ENCODE results near the gene PRSS53. TPM values are rescaled to one million over a fixed set of nuclear protein-coding genes. Genes with fewer than 3 reads are reported as not detected.
"Not testable (repeated sequence)": the region's sequence is repeated elsewhere in the genome, so short reads cannot be mapped to it uniquely, and the experiment has no call there.

The PRSS53 gene
- 1.4 and 1.5 TPM in 2 replicates for polyA plus RNA-seq (2013)

DNA sequence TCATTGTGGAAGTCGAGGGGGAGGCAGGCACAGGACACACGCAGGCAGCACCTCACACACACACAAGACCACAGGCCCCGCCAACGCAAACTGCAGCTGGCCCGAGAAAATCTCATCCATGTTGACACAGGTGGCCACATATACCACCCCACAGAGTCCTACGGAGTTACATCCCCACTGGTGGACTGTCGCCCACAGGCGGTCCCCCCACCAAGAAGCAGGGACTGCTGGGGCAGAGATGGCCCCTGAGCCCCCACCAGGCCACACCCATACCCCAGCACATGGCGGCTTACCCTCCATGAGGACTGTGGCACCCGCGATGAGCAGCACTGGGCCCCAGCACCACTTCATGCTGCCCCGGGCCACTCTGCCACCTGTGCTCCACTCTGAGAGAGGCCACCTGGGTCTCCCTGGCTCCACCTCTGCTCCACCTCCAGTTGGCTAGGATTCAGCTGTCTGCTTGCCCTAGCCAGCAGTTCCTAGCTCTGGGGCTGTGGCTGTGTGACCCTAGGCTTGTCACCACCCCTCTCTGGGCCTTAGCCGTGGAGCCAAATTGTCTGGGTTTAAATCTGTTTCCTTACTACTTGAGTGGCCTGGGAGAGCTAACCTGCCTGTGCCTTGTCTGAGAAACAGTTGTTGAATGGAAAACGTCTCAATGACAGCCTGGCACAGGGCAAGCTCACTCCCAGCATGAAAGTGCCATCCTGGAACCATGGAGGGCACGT is at the start of gene PRSS53:
Gene PRSS53, minus strand, starts transcription at position 485 of the 725 bp plus-strand sequence. Its CDS starts 134 bp downstream, at position 351.
- Histone ChIP-seq H2AK5ac (ENCODE audit: low read length) (no peak within 1 kb of the TSS), H2AFZ (ENCODE audit: insufficient read depth, low read length, poor library complexity) (no peak within 1 kb of the TSS), H3K79me1 (ENCODE audit: low read length) (no peaks in the 10 kb centered on the region), H3K4me3 (ENCODE audit: low read depth, low read length) (peak within 1 kb of the TSS; percentile 34), H3K27me3 (ENCODE audit: insufficient read depth, low read length) (no peaks in the 10 kb centered on the region), H4K12ac (ENCODE audit: low read depth, low read length) (no peak within 1 kb of the TSS), H4K8ac (ENCODE audit: low read depth, low read length) (no peak within 1 kb of the TSS), H4K91ac (ENCODE audit: low read depth, low read length) (no peak within 1 kb of the TSS), H3K9ac (ENCODE audit: low read length) (no peak within 1 kb of the TSS), H3K79me2 (ENCODE audit: control insufficient read depth, insufficient read depth, low read length, poor library complexity) (no peaks in the 10 kb centered on the region), H3K27ac (ENCODE audit: low read depth, low read length) (no peak within 1 kb of the TSS), H3K4me1 (ENCODE audit: control insufficient read depth in 1 of 2, insufficient read depth in 2 of 2, low read length in 2 of 2) (peaks cover 3 to 4% of the 10 kb centered on the region in 2 experiments), H2BK120ac (ENCODE audit: insufficient read depth, low read length, poor library complexity) (no peak within 1 kb of the TSS), H3K9me3 (ENCODE audit: insufficient read depth, low read depth, low read length) (no peaks in the 10 kb centered on the region), H3K4ac (ENCODE audit: low read depth, low read length) (no peak within 1 kb of the TSS), H3K18ac (ENCODE audit: low read length) (no peak within 1 kb of the TSS), H3K14ac (ENCODE audit: low read length) (no peak within 1 kb of the TSS), H3K4me2 (ENCODE audit: low read length) (no peak within 1 kb of the TSS), H2BK12ac (ENCODE audit: low read length) (no peak within 1 kb of the TSS), H3K23ac (ENCODE audit: low read length) (no peak within 1 kb of the TSS), H2BK5ac (ENCODE audit: low read depth, low read length, poor library complexity) (no peak within 1 kb of the TSS), H3K36me3 (ENCODE audit: control insufficient read depth in 1 of 2, insufficient read depth in 2 of 2, low read length in 2 of 2) (peaks cover 37 to 49% of the 10 kb centered on the region in 2 experiments)
- no peak for DNase-seq
- no CpG with 5 or more reads among the region's 15 CpGs for WGBS (ENCODE audit: extremely low coverage, insufficient coverage, insufficient read length)

DNA sequence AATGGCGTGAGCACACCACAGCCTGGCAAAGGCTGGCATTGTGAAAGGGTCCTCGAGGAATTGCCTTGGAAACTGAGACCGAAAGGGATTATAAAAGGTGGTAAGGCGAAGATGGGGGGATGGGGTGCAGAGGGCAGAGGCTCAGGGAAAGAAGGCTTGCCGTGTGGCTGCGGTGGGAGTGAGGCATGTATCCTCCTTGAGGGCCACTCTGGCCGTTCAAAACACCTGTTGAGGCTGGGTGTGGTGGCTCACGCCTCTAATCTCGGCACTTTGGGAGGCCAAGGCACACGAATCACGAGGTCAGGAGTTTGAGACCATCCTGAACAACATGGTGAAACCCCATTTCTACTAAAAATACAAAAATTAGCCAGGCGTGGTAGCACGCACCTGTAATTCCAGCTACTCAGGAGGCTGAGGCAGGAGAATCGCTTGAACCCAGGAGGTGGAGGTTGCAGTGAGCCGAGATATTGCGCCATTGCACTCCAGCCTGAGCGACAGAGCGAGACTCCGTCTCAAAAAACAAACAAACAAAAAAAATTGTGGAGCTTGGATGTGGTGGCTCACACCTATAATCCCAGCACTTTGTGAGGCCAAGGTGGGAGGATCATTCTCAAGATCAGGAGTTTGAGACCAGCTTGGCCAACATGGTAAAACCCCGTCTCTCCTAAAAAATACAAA is 48.2 kb upstream of the PRSS53 start:
- WGBS (ENCODE audit: extremely low coverage, insufficient coverage, insufficient read length): no CpG with 5 or more reads among the region's 20 CpGs
- not testable (repeated sequence) for H2AFZ ChIP-seq (ENCODE audit: insufficient read depth, low read length, poor library complexity); H3K9ac ChIP-seq (ENCODE audit: low read length); H4K8ac ChIP-seq (ENCODE audit: low read depth, low read length); H2BK12ac ChIP-seq (ENCODE audit: low read length); H4K12ac ChIP-seq (ENCODE audit: low read depth, low read length); H3K14ac ChIP-seq (ENCODE audit: low read length); H3K4ac ChIP-seq (ENCODE audit: low read depth, low read length); H2BK5ac ChIP-seq (ENCODE audit: low read depth, low read length, poor library complexity); H3K4me2 ChIP-seq (ENCODE audit: low read length); H3K9me3 ChIP-seq (ENCODE audit: insufficient read depth, low read depth, low read length); H2AK5ac ChIP-seq (ENCODE audit: low read length); H3K23ac ChIP-seq (ENCODE audit: low read length); H3K27ac ChIP-seq (ENCODE audit: low read depth, low read length); H4K91ac ChIP-seq (ENCODE audit: low read depth, low read length); H2BK120ac ChIP-seq (ENCODE audit: insufficient read depth, low read length, poor library complexity); H3K27me3 ChIP-seq (ENCODE audit: insufficient read depth, low read length); H3K4me3 ChIP-seq (ENCODE audit: low read depth, low read length); H3K18ac ChIP-seq (ENCODE audit: low read length)
- H3K79me1 ChIP-seq (ENCODE audit: low read length): peaks cover 27% of the 10 kb centered on the region
- peak in 1 of 2 donors; percentile 15 for DNase-seq
- peaks cover 19 to 20% of the 10 kb centered on the region in 2 experiments for H3K36me3 ChIP-seq (ENCODE audit: control insufficient read depth in 1 of 2, insufficient read depth in 2 of 2, low read length in 2 of 2)
- peaks cover 17% of the 10 kb centered on the region for H3K79me2 ChIP-seq (ENCODE audit: control insufficient read depth, insufficient read depth, low read length, poor library complexity)
- peaks cover 43 to 48% of the 10 kb centered on the region in 2 experiments for H3K4me1 ChIP-seq (ENCODE audit: control insufficient read depth in 1 of 2, insufficient read depth in 2 of 2, low read length in 2 of 2)

DNA sequence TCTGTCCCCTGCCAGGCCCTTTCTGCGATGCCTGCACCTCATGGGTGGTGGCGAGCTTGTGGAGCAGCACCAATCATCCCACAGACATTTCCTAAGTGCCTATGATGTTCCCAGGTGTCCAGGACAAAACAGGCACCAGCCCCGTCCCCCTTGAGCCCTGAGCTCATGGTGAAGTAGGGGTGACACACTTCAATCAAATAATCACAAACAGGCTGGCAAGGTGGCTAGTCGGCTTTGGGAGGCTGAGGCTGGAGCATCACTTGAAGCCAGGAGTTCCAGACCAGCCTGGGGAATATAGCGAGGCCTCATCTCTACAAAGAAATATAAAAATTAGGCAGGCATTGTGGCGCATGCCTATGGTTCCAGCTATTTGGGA is 47.5 kb upstream of the PRSS53 start:
- no peak for DNase-seq
- peaks cover 17% of the 10 kb centered on the region for H3K79me2 ChIP-seq (ENCODE audit: control insufficient read depth, insufficient read depth, low read length, poor library complexity)
- H4K8ac ChIP-seq (ENCODE audit: low read depth, low read length): no peak overlapping the region
- H3K36me3 ChIP-seq (ENCODE audit: control insufficient read depth in 1 of 2, insufficient read depth in 2 of 2, low read length in 2 of 2): peaks cover 26% of the 10 kb centered on the region in 2 experiments
- no peak overlapping the region for H3K27ac ChIP-seq (ENCODE audit: low read depth, low read length)
- no peak overlapping the region for H3K4me2 ChIP-seq (ENCODE audit: low read length)
- H2BK120ac ChIP-seq (ENCODE audit: insufficient read depth, low read length, poor library complexity): no peak overlapping the region
- H4K12ac ChIP-seq (ENCODE audit: low read depth, low read length): no peak overlapping the region
- no peaks in the 10 kb centered on the region for H3K27me3 ChIP-seq (ENCODE audit: insufficient read depth, low read length)
- H3K9me3 ChIP-seq (ENCODE audit: insufficient read depth, low read depth, low read length): peaks cover 6% of the 10 kb centered on the region
- WGBS (ENCODE audit: extremely low coverage, insufficient coverage, insufficient read length): no CpG with 5 or more reads among the region's 6 CpGs
- H3K14ac ChIP-seq (ENCODE audit: low read length): no peak overlapping the region
- no peak overlapping the region for H2BK5ac ChIP-seq (ENCODE audit: low read depth, low read length, poor library complexity)
- H3K4ac ChIP-seq (ENCODE audit: low read depth, low read length): no peak overlapping the region
- H4K91ac ChIP-seq (ENCODE audit: low read depth, low read length): no peak overlapping the region
- peaks cover 23% of the 10 kb centered on the region for H3K79me1 ChIP-seq (ENCODE audit: low read length)
- no peak overlapping the region for H3K18ac ChIP-seq (ENCODE audit: low read length)
- no peak overlapping the region for H3K23ac ChIP-seq (ENCODE audit: low read length)
- no peak overlapping the region for H3K9ac ChIP-seq (ENCODE audit: low read length)
- H2AK5ac ChIP-seq (ENCODE audit: low read length): no peak overlapping the region
- peaks cover 44 to 49% of the 10 kb centered on the region in 2 experiments for H3K4me1 ChIP-seq (ENCODE audit: control insufficient read depth in 1 of 2, insufficient read depth in 2 of 2, low read length in 2 of 2)
- H2AFZ ChIP-seq (ENCODE audit: insufficient read depth, low read length, poor library complexity): no peak overlapping the region
- no peak overlapping the region for H3K4me3 ChIP-seq (ENCODE audit: low read depth, low read length)
- H2BK12ac ChIP-seq (ENCODE audit: low read length): no peak overlapping the region

DNA sequence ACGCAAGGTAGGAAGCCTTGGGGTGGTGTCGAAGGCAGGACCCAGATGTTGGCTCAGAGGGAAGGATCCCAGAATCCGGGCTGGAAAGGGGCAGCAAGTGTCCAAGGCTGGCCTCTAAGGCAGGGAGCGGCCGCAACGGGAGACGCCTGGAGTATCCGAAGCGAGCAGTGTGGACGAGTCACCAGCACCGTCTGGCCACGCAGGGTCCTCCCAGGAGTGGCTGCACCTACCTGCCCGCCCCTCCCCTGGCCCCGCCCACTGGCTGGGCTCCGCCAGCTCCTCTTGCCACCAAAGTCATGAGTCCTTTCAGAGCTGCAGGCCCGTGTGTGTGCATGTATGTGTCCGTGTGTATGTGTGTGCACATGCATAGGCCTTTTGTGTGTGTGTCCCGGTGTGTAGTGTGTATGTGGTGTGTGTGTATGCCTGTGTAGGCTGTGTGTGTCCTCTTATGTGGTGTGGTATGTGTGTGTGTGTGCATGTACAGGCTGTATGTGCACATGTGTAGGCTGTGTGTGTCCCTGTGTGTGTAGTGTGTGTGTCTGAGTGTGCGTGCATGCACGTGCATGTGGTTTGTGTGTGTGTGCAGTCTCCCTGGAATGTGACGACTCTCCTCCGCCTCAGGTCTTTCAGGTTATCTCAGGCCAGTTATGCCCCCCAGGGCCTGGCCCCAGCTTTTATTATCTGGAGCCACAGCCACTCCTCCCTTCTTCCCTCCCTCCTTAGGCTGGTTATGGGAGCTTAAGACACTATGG is 47.0 kb upstream of the PRSS53 start, which contains the start of gene PRSS8:
Gene PRSS8, minus strand, starts transcription at position 193 of the 752 bp plus-strand sequence. CDS start 229 bp downstream, outside the sequence.
- H2BK120ac ChIP-seq (ENCODE audit: insufficient read depth, low read length, poor library complexity): peak within 1 kb of the TSS; percentile 77
- H4K12ac ChIP-seq (ENCODE audit: low read depth, low read length): peak within 1 kb of the TSS; percentile 57
- H3K4ac ChIP-seq (ENCODE audit: low read depth, low read length): peak within 1 kb of the TSS; percentile 96
- H3K14ac ChIP-seq (ENCODE audit: low read length): peak within 1 kb of the TSS; percentile 85
- peak within 1 kb of the TSS; percentile 60 for H3K27ac ChIP-seq (ENCODE audit: low read depth, low read length)
- H3K9ac ChIP-seq (ENCODE audit: low read length): peak within 1 kb of the TSS; percentile 74
- H2AFZ ChIP-seq (ENCODE audit: insufficient read depth, low read length, poor library complexity): peak within 1 kb of the TSS; percentile 40
- H3K9me3 ChIP-seq (ENCODE audit: insufficient read depth, low read depth, low read length): peaks cover 6% of the 10 kb centered on the region
- peak within 1 kb of the TSS; percentile 82 for H3K18ac ChIP-seq (ENCODE audit: low read length)
- peak within 1 kb of the TSS; percentile 79 for H4K8ac ChIP-seq (ENCODE audit: low read depth, low read length)
- peaks cover 26 to 30% of the 10 kb centered on the region in 2 experiments for H3K36me3 ChIP-seq (ENCODE audit: control insufficient read depth in 1 of 2, insufficient read depth in 2 of 2, low read length in 2 of 2)
- H3K79me1 ChIP-seq (ENCODE audit: low read length): peaks cover 26% of the 10 kb centered on the region
- H3K27me3 ChIP-seq (ENCODE audit: insufficient read depth, low read length): no peaks in the 10 kb centered on the region
- no CpG with 5 or more reads among the region's 22 CpGs for WGBS (ENCODE audit: extremely low coverage, insufficient coverage, insufficient read length)
- H2AK5ac ChIP-seq (ENCODE audit: low read length): peak within 1 kb of the TSS; percentile 14
- peak within 1 kb of the TSS; percentile 87 for H4K91ac ChIP-seq (ENCODE audit: low read depth, low read length)
- H3K4me1 ChIP-seq (ENCODE audit: control insufficient read depth in 1 of 2, insufficient read depth in 2 of 2, low read length in 2 of 2): peaks cover 48 to 53% of the 10 kb centered on the region in 2 experiments
- H3K23ac ChIP-seq (ENCODE audit: low read length): peak within 1 kb of the TSS; percentile 56
- peaks cover 17% of the 10 kb centered on the region for H3K79me2 ChIP-seq (ENCODE audit: control insufficient read depth, insufficient read depth, low read length, poor library complexity)
- H2BK5ac ChIP-seq (ENCODE audit: low read depth, low read length, poor library complexity): peak within 1 kb of the TSS; percentile 39
- peak within 1 kb of the TSS; percentile 88 for H3K4me2 ChIP-seq (ENCODE audit: low read length)
- peak; percentile 92 to 94 for DNase-seq
- no peak within 1 kb of the TSS for H2BK12ac ChIP-seq (ENCODE audit: low read length)
- peak within 1 kb of the TSS; percentile 80 for H3K4me3 ChIP-seq (ENCODE audit: low read depth, low read length)

Measured in trophoblast cell (in vitro differentiated cells and primary cell).